K562 (cell line): Measurements from ENCODE around the gene RGS6. TPM values are rescaled to one million over a fixed set of nuclear protein-coding genes. Genes with fewer than 3 reads are reported as not detected.

Source experiments
- ATAC-seq: fragments of 200-7000 bp; cut with Tn5 transposase; 3 replicates; pipeline ENCODE4 v1.9.1; 2020; ENCODE audit warnings: moderate library complexity
- BruUV-seq: library from RNA; stranded (reverse); fragments of 400-500 nt; replicated peaks from 2 replicates; lab custom pipeline; 2021; lab: Mats Ljungman, UMichigan
- CTCF ChIA-PET: fragments of 300-600 bp; formaldehyde crosslinking; extraction: SDS; loops from one replicate; lab custom pipeline; 2021; ENCODE audit warnings: low intra/inter-chr PET ratio; lab: Yijun Ruan, JAX
- POLR2A ChIA-PET: fragments of 300-600, 350-650 bp; sonication (Branson Sonifier 250); formaldehyde crosslinking; extraction: SDS; loops from one replicate; lab custom pipeline; 2021; ENCODE audit warnings: antibody characterized with exemption, inconsistent platforms; lab: Yijun Ruan, JAX
- DNase-seq, 4 experiments: peaks; one replicate each; pipeline versions ENCODE4 v3.0.0 to v3.0.0-alpha.2; 2011 to 2018; ENCODE audit warnings: low spot score in 3 of 4, mixed read lengths in 3 of 4; ENCODE audit errors: extremely low read depth in 1 of 4
- FAIRE-seq: peaks from 2 replicates; lab custom pipeline; 2011; peaks lifted over from hg19 to GRCh38; lab: Jason Lieb, UNC
- H2AFZ ChIP-seq: 2 replicates; pipeline ENCODE4 v1.6.0; 2011; ENCODE audit warnings: low read depth, low read length, control low read depth, inconsistent platforms
- H3K27ac ChIP-seq: fragments of 200-600 bp; 3 replicates; pipeline ENCODE4 v1.8.0; 2011; ENCODE audit warnings: low read depth, mild to moderate bottlenecking, control low read depth, inconsistent platforms, low read length, moderate library complexity, mixed read lengths; ENCODE audit errors: extremely low read depth
- H3K27me3 ChIP-seq, 2 experiments: fragments of 300-600 bp in 1 of 2; 2 replicates in 1 of 2; 3 replicates in 1 of 2; pipeline versions ENCODE4 v1.6.0 to v1.8.0; 2011; ENCODE audit warnings: inconsistent platforms in 2 of 2, low read length in 2 of 2, mild to moderate bottlenecking in 1 of 2, mixed read lengths in 1 of 2, moderate library complexity in 1 of 2; ENCODE audit not compliant: control insufficient read depth in 2 of 2, insufficient read depth in 2 of 2
- H3K36me3 ChIP-seq: fragments of 300-600 bp; 3 replicates; pipeline ENCODE4 v1.8.0; 2011; ENCODE audit warnings: mild to moderate bottlenecking, low read length, inconsistent platforms; ENCODE audit not compliant: control insufficient read depth, insufficient read depth
- H3K4me1 ChIP-seq, 2 experiments: fragments of 200-600 bp in 1 of 2; replicated peaks in 1 of 2; 2 replicates in 1 of 2; 3 replicates in 1 of 2; pipeline versions ENCODE4 v1.5.1 to v1.8.0; 2011; ENCODE audit warnings: inconsistent platforms in 2 of 2, low read length in 2 of 2, mild to moderate bottlenecking in 1 of 2, mixed read lengths in 1 of 2, moderate library complexity in 1 of 2; ENCODE audit not compliant: control insufficient read depth in 2 of 2, insufficient read depth in 2 of 2
- H3K4me2 ChIP-seq: 2 replicates; pipeline ENCODE4 v1.6.1; 2011; ENCODE audit warnings: low read length, control low read depth, inconsistent platforms, mixed read lengths; ENCODE audit not compliant: insufficient read depth
- H3K4me3 ChIP-seq: fragments of 200-600 bp; sonication (generic), shearing (Covaris generic); 2 replicates; pipeline ENCODE4 v1.5.1; 2016; ENCODE audit warnings: control low read depth, inconsistent platforms
- H3K79me2 ChIP-seq: fragments of 200-600 bp; 3 replicates; pipeline ENCODE4 v1.8.0; 2011; ENCODE audit warnings: low read length, inconsistent platforms; ENCODE audit not compliant: control insufficient read depth, insufficient read depth
- H3K9ac ChIP-seq, 2 experiments: 2 replicates each; pipeline versions ENCODE4 v1.6.0 to v1.6.1; 2011; ENCODE audit warnings: low read depth in 2 of 2, low read length in 2 of 2, control low read depth in 1 of 2, inconsistent platforms in 1 of 2, mild to moderate bottlenecking in 1 of 2, mixed read lengths in 1 of 2; ENCODE audit not compliant: insufficient read depth in 1 of 2
- H3K9me1 ChIP-seq: one replicate; pipeline ENCODE4 v1.6.0; 2011; ENCODE audit warnings: inconsistent platforms, mild to moderate bottlenecking, low read length, moderate library complexity; ENCODE audit not compliant: control insufficient read depth, insufficient read depth
- H3K9me3 ChIP-seq: replicated peaks from 2 replicates; pipeline ENCODE4 v1.5.1; 2011; ENCODE audit warnings: low read depth, low read length, inconsistent platforms; ENCODE audit not compliant: control insufficient read depth, insufficient read depth
- H4K20me1 ChIP-seq: replicated peaks from 2 replicates; pipeline ENCODE4 v1.6.1; 2011; ENCODE audit warnings: low read length, inconsistent platforms, mixed read lengths; ENCODE audit not compliant: control insufficient read depth, insufficient read depth
- BRF1 ChIP-seq: IDR thresholded peaks from 3 replicates; pipeline ENCODE4 v1.6.1; 2011; ENCODE audit warnings: borderline replicate concordance, mild to moderate bottlenecking; ENCODE audit not compliant: insufficient read length; ENCODE audit errors: extremely low read depth
- KLF10 ChIP-seq: fragments of 250-450 bp; sonication (Bioruptor Pico); IDR thresholded peaks from 2 replicates; pipeline ENCODE4 v1.6.1; 2021; ENCODE audit warnings: matching md5 sums
- TCF15 ChIP-seq: fragments of 250-450 bp; sonication (Bioruptor Pico); IDR thresholded peaks from 2 replicates; pipeline ENCODE4 v1.8.0; 2022; ENCODE audit warnings: moderate library complexity, mild to moderate bottlenecking, inconsistent platforms
- ZNF121 ChIP-seq: sonication (generic); formaldehyde crosslinking; conservative IDR thresholded peaks from 2 replicates; pipeline ENCODE4 v1.8.0; 2022; ENCODE audit warnings: missing genetic modification reagents
- ZNF699 ChIP-seq: fragments of 250-450 bp; sonication (Bioruptor Pico); IDR thresholded peaks from 2 replicates; pipeline ENCODE4 v1.8.0; 2021; ENCODE audit warnings: mild to moderate bottlenecking, moderate library complexity; ENCODE audit not compliant: insufficient replicate concordance
- WGBS: fragments of 100-300 bp; shearing (Covaris generic); methylation state at CpG from one replicate; pipeline ENCODE4 v1.1.6; 2016; ENCODE audit warnings: low coverage, mixed read lengths; ENCODE audit not compliant: insufficient coverage; ENCODE audit errors: missing lambda C conversion rate; 5-methylcytosine and 5-hydroxymethylcytosine counted together
- in situ Hi-C: fragments of 300-500 bp; cut with MboI; formaldehyde crosslinking; loops from 4 replicates; pipeline ENCODE4 v1.15.0; 2018; ENCODE audit warnings: inconsistent platforms, mixed read lengths
- intact Hi-C: fragments of 100-400 bp; cut with micrococcal nuclease; formaldehyde crosslinking; loops from 2 replicates; pipeline ENCODE4 v1.14.2; 2022
- polyA plus RNA-seq, 8 experiments: library from polyadenylated mRNA; depleted of rRNA in 4 of 8; stranded (reverse) in 5 of 8; unstranded in 3 of 8; fragments of >200 nt; fragmentation: Nextera tagmentation in 2 of 8; fragmentation: Illumina TruSeq in 1 of 8; extraction: Ambion mirVana in 2 of 8; extraction: Trizol in 1 of 8; gene quantifications; 2 replicates each; pipeline versions ENCODE4 v1.2.1 to v1.2.3, GENCODE V29; 2011 to 2014; ENCODE audit warnings: inconsistent platforms in 1 of 8, missing spikeins in 1 of 8
- total RNA-seq, 7 experiments: library from RNA; depleted of rRNA in 6 of 7; stranded (reverse); fragments of >200 nt in 6 of 7; fragmentation: Illumina TruSeq in 2 of 7; extraction: Trizol in 2 of 7; gene quantifications; 2 replicates each; pipeline versions ENCODE4 v1.2.1 to v1.2.3, GENCODE V29; 2011 to 2021; ENCODE audit warnings: low replicate concordance in 1 of 7

The RGS6 gene
- total and polyA plus RNA-seq, 9 of the 15 experiments (the other 6 are each of a cell fraction or from before 2014, with no cell fraction given), result not detected

GRCh38 chr14:72560331-72560730 lies 628.1 kb downstream of the RGS6 start:
- Histone ChIP-seq H3K4me3 (no peak overlapping the region), H3K4me1 (no peaks in the 10 kb centered on the region), H2AFZ (no peak overlapping the region), H3K9me1 (no peaks in the 10 kb centered on the region), H3K27ac (no peak overlapping the region), H3K9me3 (no peaks in the 10 kb centered on the region), H3K4me2 (no peak overlapping the region), H3K27me3 (peaks cover 11 to 62% of the 10 kb centered on the region in 2 experiments; a peak in 4 of 5 replicates), H3K9ac (no peak overlapping the region), H3K36me3 (no peaks in the 10 kb centered on the region), H3K79me2 (no peaks in the 10 kb centered on the region), H4K20me1 (no peaks in the 10 kb centered on the region)
- no peak for TF ChIP-seq ZNF121 (CRISPR knock-in tag)
- no peak for TF ChIP-seq ZNF699
- TF ChIP-seq TCF15 (CRISPR knock-in tag), result no peak
- TF ChIP-seq KLF10 (CRISPR knock-in tag), result no peak
- TF ChIP-seq BRF1, result no peak
- intact Hi-C loops, result no loop called here
- no TSS peak for BruUV-seq
- DNase-seq (no peak), FAIRE-seq (no peak), ATAC-seq (no peak)
- POLR2A ChIA-PET, result no interaction called here
- in situ Hi-C loops, result no loop called here
- CTCF ChIA-PET, result no interaction called here
- whole genome bisulfite sequencing, result 0% methylated on average over 4 of the region's 5 CpGs
